Measurements from ENCODE around the gene RETREG3. TPM values are rescaled to one million over a fixed set of nuclear protein-coding genes. Genes with fewer than 3 reads are reported as not detected.

The RETREG3 gene
- total RNA-seq, 1 experiment from 2014 or later, result 38.5 TPM

DNA sequence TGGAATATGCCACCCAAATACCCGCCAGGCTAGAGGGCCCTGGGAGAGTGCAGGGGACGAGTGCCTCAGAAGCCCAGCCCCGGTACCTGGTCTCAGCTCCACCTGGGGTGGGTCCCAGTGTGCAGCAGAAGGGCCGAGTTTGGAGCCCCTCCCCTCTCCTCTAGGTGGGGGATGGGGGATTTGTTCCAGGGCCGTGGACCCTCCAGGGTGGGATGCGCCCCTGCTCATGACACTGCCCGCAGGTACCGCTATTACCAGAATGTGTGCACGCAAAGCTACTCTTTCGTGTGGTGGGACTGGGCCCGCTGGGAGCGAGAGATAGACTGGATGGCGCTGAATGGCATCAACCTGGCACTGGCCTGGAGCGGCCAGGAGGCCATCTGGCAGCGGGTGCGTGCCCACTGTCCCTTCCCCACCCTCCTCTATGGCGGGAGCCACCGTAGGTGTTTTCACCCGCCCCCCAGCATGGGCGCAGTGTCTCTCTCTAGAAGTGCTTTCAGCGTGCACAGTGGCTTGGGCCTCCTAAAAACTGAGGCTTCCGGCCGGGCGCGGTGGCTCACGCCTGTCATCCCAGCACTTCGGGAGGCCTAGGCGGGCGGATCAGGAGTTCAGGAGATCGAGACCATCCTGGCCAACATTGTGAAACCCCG lies 71.9 kb downstream of the RETREG3 start:
- intact Hi-C loops (cut with micrococcal nuclease), result no loop called here
- peak overlapping the region; percentile 97 for H3K27ac ChIP-seq (ENCODE audit: low read depth, low read length)
- H3K4me3 ChIP-seq (replicated peaks in 1 of 2; ENCODE audit: low read depth in 1 of 2, low read length in 2 of 2), result peak overlapping the region; percentile 71 to 90
- CTCF ChIA-PET, result interaction anchor here (1.0 to 2.2 kb wide), 3 partner anchors 10 to 41 kb away, joined by 3 to 8 read pairs (median 7); no protein-coding TSS in a partner anchor
- H3K9ac ChIP-seq (ENCODE audit: low read length), result peak overlapping the region; percentile 84
- no peaks in the 10 kb centered on the region for H3K79me2 ChIP-seq (ENCODE audit: insufficient read depth, low read length)
- RAD21 ChIA-PET (ENCODE audit: low non-redundant PET in 1 of 2, low total read pairs in 2 of 2, uncharacterized antibody in 2 of 2, unreplicated experiment in 2 of 2), result no interaction called here
- BruUV-seq (replicated peaks), result no TSS peak
- H3K9me3 ChIP-seq (ENCODE audit: control insufficient read depth in 1 of 2, insufficient read depth in 1 of 2, low read depth in 1 of 2, low read length in 2 of 2), result no peaks in the 10 kb centered on the region
- ATAC-seq, result no peak
- H3K36me3 ChIP-seq (ENCODE audit: control insufficient read depth in 1 of 2, insufficient read depth in 2 of 2, low read length in 2 of 2), result no peaks in the 10 kb centered on the region; a peak in 1 of 4 replicates
- H3K4me1 ChIP-seq (ENCODE audit: control insufficient read depth in 1 of 2, insufficient read depth in 2 of 2, low read length in 2 of 2), result peaks cover 21 to 34% of the 10 kb centered on the region in 2 experiments
- H4K20me1 ChIP-seq (ENCODE audit: insufficient read depth), result no peaks in the 10 kb centered on the region
- DNase-seq (ENCODE audit: low read depth, low spot score), result no peak
- no peak overlapping the region for H2AFZ ChIP-seq (ENCODE audit: low read depth, low read length, poor library complexity, severe bottlenecking)
- POLR2A ChIA-PET, result interaction anchor here (1.7 kb wide), 1 partner anchor 114 kb away, joined by 6 read pairs; the partner anchor contains the start of gene CAVIN1
- TF ChIP-seq YY1 (IDR thresholded peaks at IDR 0.05; ENCODE audit: extremely low read depth, insufficient replicate concordance, low read depth, low read length), result no peak
- no peaks in the 10 kb centered on the region for H3K27me3 ChIP-seq (ENCODE audit: insufficient read depth, low read length)
- H3K4me2 ChIP-seq (ENCODE audit: low read length), result peak overlapping the region; percentile 98
- H3K9me2 ChIP-seq (ENCODE audit: insufficient read depth), result no peaks in the 10 kb centered on the region

DNA sequence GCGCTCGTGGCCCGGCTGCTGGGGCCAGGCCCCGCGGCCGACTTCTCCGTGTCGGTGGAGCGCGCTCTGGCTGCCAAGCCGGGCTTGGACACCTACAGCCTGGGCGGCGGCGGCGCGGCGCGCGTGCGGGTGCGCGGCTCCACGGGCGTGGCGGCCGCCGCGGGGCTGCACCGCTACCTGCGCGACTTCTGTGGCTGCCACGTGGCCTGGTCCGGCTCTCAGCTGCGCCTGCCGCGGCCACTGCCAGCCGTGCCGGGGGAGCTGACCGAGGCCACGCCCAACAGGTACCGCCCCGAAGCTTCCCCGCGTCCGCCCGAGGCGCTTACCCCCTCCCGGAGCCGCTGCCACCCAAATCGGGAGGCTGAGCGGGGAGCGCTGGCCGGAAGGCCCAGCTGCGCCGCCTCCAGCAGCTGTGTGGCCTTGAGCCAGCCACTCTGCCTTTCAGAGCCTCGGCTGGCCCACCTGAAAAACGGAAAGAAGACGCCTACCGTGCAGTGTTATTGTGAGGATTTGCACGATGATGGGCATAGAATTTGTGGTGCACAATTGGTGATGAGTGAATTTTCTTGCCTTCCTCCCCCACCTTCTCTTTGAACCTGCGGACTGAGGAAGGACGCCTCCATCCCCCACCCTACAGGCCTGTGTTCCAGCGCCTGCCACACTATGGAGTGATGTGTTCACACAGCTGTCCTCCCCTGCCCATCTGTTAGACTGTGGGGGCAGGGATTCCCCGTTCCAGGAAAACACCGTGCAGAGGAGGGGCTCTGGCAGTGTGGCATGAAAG lies 72.6 kb downstream of the RETREG3 start:
- peak; percentile 84 for ATAC-seq
- POLR2A ChIA-PET, result interaction anchor here (0.7 to 2.1 kb wide), 3 partner anchors 17 to 142 kb away, joined by 3 to 7 read pairs (median 6); partner anchors contain the start of gene CAVIN1
- no peak for TF ChIP-seq EZH2phosphoT487 (IDR thresholded peaks at IDR 0.05; ENCODE audit: borderline replicate concordance)
- TF ChIP-seq, protein P1, sequence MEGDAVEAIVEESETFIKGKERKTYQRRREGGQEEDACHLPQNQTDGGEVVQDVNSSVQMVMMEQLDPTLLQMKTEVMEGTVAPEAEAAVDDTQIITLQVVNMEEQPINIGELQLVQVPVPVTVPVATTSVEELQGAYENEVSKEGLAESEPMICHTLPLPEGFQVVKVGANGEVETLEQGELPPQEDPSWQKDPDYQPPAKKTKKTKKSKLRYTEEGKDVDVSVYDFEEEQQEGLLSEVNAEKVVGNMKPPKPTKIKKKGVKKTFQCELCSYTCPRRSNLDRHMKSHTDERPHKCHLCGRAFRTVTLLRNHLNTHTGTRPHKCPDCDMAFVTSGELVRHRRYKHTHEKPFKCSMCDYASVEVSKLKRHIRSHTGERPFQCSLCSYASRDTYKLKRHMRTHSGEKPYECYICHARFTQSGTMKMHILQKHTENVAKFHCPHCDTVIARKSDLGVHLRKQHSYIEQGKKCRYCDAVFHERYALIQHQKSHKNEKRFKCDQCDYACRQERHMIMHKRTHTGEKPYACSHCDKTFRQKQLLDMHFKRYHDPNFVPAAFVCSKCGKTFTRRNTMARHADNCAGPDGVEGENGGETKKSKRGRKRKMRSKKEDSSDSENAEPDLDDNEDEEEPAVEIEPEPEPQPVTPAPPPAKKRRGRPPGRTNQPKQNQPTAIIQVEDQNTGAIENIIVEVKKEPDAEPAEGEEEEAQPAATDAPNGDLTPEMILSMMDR (IDR thresholded peaks at IDR 0.05 in 2 of 3, conservative IDR thresholded peaks at IDR 0.05 in 1 of 3; ENCODE audit: borderline replicate concordance in 1 of 3, insufficient read depth in 1 of 3, low read depth in 2 of 3, low read length in 2 of 3), result no peak
- TF ChIP-seq, protein P2, sequence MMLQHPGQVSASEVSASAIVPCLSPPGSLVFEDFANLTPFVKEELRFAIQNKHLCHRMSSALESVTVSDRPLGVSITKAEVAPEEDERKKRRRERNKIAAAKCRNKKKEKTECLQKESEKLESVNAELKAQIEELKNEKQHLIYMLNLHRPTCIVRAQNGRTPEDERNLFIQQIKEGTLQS (IDR thresholded peaks at IDR 0.05), result no peak
- TF ChIP-seq, protein P3, sequence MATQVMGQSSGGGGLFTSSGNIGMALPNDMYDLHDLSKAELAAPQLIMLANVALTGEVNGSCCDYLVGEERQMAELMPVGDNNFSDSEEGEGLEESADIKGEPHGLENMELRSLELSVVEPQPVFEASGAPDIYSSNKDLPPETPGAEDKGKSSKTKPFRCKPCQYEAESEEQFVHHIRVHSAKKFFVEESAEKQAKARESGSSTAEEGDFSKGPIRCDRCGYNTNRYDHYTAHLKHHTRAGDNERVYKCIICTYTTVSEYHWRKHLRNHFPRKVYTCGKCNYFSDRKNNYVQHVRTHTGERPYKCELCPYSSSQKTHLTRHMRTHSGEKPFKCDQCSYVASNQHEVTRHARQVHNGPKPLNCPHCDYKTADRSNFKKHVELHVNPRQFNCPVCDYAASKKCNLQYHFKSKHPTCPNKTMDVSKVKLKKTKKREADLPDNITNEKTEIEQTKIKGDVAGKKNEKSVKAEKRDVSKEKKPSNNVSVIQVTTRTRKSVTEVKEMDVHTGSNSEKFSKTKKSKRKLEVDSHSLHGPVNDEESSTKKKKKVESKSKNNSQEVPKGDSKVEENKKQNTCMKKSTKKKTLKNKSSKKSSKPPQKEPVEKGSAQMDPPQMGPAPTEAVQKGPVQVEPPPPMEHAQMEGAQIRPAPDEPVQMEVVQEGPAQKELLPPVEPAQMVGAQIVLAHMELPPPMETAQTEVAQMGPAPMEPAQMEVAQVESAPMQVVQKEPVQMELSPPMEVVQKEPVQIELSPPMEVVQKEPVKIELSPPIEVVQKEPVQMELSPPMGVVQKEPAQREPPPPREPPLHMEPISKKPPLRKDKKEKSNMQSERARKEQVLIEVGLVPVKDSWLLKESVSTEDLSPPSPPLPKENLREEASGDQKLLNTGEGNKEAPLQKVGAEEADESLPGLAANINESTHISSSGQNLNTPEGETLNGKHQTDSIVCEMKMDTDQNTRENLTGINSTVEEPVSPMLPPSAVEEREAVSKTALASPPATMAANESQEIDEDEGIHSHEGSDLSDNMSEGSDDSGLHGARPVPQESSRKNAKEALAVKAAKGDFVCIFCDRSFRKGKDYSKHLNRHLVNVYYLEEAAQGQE (IDR thresholded peaks at IDR 0.05; ENCODE audit: low read depth), result no peak
- no peak for TF ChIP-seq SRF (IDR thresholded peaks at IDR 0.05; ENCODE audit: low read depth)
- TF ChIP-seq FOSL1 (IDR thresholded peaks at IDR 0.05; ENCODE audit: low read depth), result no peak
- TF ChIP-seq EGR1 (IDR thresholded peaks at IDR 0.05; ENCODE audit: low read depth), result no peak
- peak; percentile 52 for TF ChIP-seq SIN3A (IDR thresholded peaks at IDR 0.05; ENCODE audit: low read depth)
- TF ChIP-seq, protein P4, sequence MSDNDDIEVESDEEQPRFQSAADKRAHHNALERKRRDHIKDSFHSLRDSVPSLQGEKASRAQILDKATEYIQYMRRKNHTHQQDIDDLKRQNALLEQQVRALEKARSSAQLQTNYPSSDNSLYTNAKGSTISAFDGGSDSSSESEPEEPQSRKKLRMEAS (IDR thresholded peaks at IDR 0.05), result peak; percentile 57; the same call in 1 of the 2 replicates
- TF ChIP-seq SP1 (IDR thresholded peaks at IDR 0.05; ENCODE audit: low read depth), result no peak

More for the DNA sequence above, 72.6 kb downstream of the RETREG3 start:
- no peak for DNase-seq (ENCODE audit: low read depth, low spot score)
- Histone ChIP-seq H2AFZ (ENCODE audit: low read depth, low read length, poor library complexity, severe bottlenecking) (no peak overlapping the region), H3K9me3 (ENCODE audit: control insufficient read depth in 1 of 2, insufficient read depth in 1 of 2, low read depth in 1 of 2, low read length in 2 of 2) (no peaks in the 10 kb centered on the region), H3K4me1 (ENCODE audit: control insufficient read depth in 1 of 2, insufficient read depth in 2 of 2, low read length in 2 of 2) (peaks cover 23 to 37% of the 10 kb centered on the region in 2 experiments), H4K20me1 (ENCODE audit: insufficient read depth) (no peaks in the 10 kb centered on the region), H3K4me2 (ENCODE audit: low read length) (peak overlapping the region; percentile 98), H3K4me3 (replicated peaks in 1 of 2; ENCODE audit: low read depth in 1 of 2, low read length in 2 of 2) (peak overlapping the region; percentile 71 to 90), H3K27me3 (ENCODE audit: insufficient read depth, low read length) (no peaks in the 10 kb centered on the region), H3K9ac (ENCODE audit: low read length) (peak overlapping the region; percentile 84), H3K9me2 (ENCODE audit: insufficient read depth) (no peaks in the 10 kb centered on the region), H3K79me2 (ENCODE audit: insufficient read depth, low read length) (no peaks in the 10 kb centered on the region), H3K36me3 (ENCODE audit: control insufficient read depth in 1 of 2, insufficient read depth in 2 of 2, low read length in 2 of 2) (no peaks in the 10 kb centered on the region; a peak in 1 of 4 replicates), H3K27ac (ENCODE audit: low read depth, low read length) (peak overlapping the region; percentile 97)
- intact Hi-C loops (cut with micrococcal nuclease), result no loop called here
- ChIA-PET RAD21 (ENCODE audit: low non-redundant PET in 1 of 2, low total read pairs in 2 of 2, uncharacterized antibody in 2 of 2, unreplicated experiment in 2 of 2) (interaction anchor here in 1 of 2 experiments (0.8 kb wide), 1 partner anchor 9 kb away, joined by 4 read pairs; no protein-coding TSS in a partner anchor), CTCF (interaction anchor here (1.0 to 2.2 kb wide), 6 partner anchors 9 to 130 kb away, joined by 3 to 8 read pairs (median 4); no protein-coding TSS in a partner anchor)
- BruUV-seq (replicated peaks), result TSS peak; percentile 49
